Erythroblast (primary cell): ENCODE data around the gene ST6GALNAC4.

Source experiments
- GATA1 ChIP-seq: IDR thresholded peaks from 2 replicates; pipeline ENCODE4 v1.6.1; 2011; ENCODE audit warnings: low read depth, mild to moderate bottlenecking, control low read depth, low read length, moderate library complexity
- POLR2A ChIP-seq: IDR thresholded peaks from 2 replicates; pipeline ENCODE4 v1.6.1; 2011; ENCODE audit warnings: mild to moderate bottlenecking, low read length

DNA sequence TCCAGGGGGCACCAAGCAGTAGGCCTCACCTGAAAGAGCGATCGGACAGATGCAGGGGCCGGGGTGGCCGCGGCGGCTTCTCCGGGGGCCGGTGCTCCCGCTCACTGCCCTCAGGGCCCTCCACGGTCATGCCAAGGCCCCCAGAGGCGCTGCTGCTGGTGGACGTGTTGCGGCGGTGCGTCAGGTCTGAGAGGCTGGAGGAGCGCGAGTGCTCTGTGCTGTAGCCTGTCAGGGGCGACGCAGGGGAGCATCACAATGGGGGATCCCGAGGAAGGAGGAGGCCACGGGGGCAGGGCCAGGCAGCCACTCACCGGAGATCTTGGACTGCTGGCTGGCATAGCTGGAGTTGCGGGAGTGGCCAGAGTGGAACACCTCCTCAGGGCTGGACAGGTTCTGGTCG lies 28.5 kb upstream of the ST6GALNAC4 start:
- TF ChIP-seq POLR2A (no peak), GATA1 (no peak)
